Skin of body (tissue), 2 donors: ENCODE measurements around the gene ABLIM1. TPM values are rescaled to one million over a fixed set of nuclear protein-coding genes. Genes with fewer than 3 reads are reported as not detected.

ENCODE experiments used
- DNase-seq: peaks from one replicate; lab custom pipeline; 2025; lab: John Stamatoyannopoulos, UW
- total RNA-seq: library from RNA; depleted of rRNA; stranded (reverse); fragments of >200 nt; gene quantifications from one replicate; pipeline ENCODE4 v1.2.3, GENCODE V29; 2014

ABLIM1 gene
- total RNA-seq, 1 donor from 2014 or later, result 66.2 TPM

- no peak for DNase-seq
Observed at GRCh38 chr10:114495303-114495702, 162.8 kb downstream of the ABLIM1 start.

- DNase-seq, result no peak
Observed at GRCh38 chr10:114492351-114493037, 165.6 kb downstream of the ABLIM1 start.

- no peak for DNase-seq
Observed at GRCh38 chr10:114491933-114492332, 166.1 kb downstream of the ABLIM1 start.

- peak; percentile 66 for DNase-seq
Observed at GRCh38 chr10:114491419-114491818, 166.7 kb downstream of the ABLIM1 start.

- DNase-seq, result no peak
Observed at GRCh38 chr10:114489521-114490310, 168.4 kb downstream of the ABLIM1 start.

GRCh38 chr10:114487815-114488536 lies 170.1 kb downstream of the ABLIM1 start:
- DNase-seq, result no peak

- no peak for DNase-seq
Observed at GRCh38 chr10:114486938-114487814, 170.9 kb downstream of the ABLIM1 start.

- DNase-seq, result peak; percentile 28
Observed at GRCh38 chr10:114485696-114486400, 172.2 kb downstream of the ABLIM1 start.

GRCh38 chr10:114483575-114483974 lies 174.5 kb downstream of the ABLIM1 start:
- DNase-seq, result no peak

GRCh38 chr10:114482480-114483304 lies 175.4 kb downstream of the ABLIM1 start:
- peak; percentile 84 for DNase-seq

GRCh38 chr10:114481055-114481454 lies 177.0 kb downstream of the ABLIM1 start:
- no peak for DNase-seq

- DNase-seq, result no peak
Observed at GRCh38 chr10:114479836-114480235, 178.2 kb downstream of the ABLIM1 start.

GRCh38 chr10:114479307-114479706 lies 178.8 kb downstream of the ABLIM1 start:
- no peak for DNase-seq

- DNase-seq, result no peak
Observed at GRCh38 chr10:114478281-114478680, 179.8 kb downstream of the ABLIM1 start.

- DNase-seq, result peak; percentile 61
Observed at GRCh38 chr10:114477285-114477684, 180.8 kb downstream of the ABLIM1 start.

GRCh38 chr10:114474989-114475388 lies 183.1 kb downstream of the ABLIM1 start:
- no peak for DNase-seq

GRCh38 chr10:114473776-114474175 lies 184.3 kb downstream of the ABLIM1 start:
- no peak for DNase-seq

GRCh38 chr10:114472877-114473253 lies 185.2 kb downstream of the ABLIM1 start:
- no peak for DNase-seq
